K562 (cell line): ENCODE measurements around the gene SH2D1A.

Experiments used
- EP300 ChIP-seq: IDR thresholded peaks from 2 replicates; pipeline ENCODE4 v1.6.1; 2012; ENCODE audit warnings: low read length, improper control_type of control experiment
- JUNB ChIP-seq: fragments of 450-650 bp; formaldehyde crosslinking; conservative IDR thresholded peaks from 2 replicates; pipeline ENCODE4 v1.4.0; 2020; ENCODE audit warnings: mild to moderate bottlenecking
- SETDB1 ChIP-seq: IDR thresholded peaks from one replicate; pipeline ENCODE4 v1.6.1; 2012; ENCODE audit warnings: low read length, control low read depth, inconsistent platforms
- SP1 ChIP-seq: sonication (generic); formaldehyde crosslinking; IDR thresholded peaks from 2 replicates; pipeline ENCODE4 v1.8.1; 2022; ENCODE audit warnings: mild to moderate bottlenecking, missing genetic modification reagents
- YY1 ChIP-seq, 3 experiments: IDR thresholded peaks; 2 replicates each; pipeline ENCODE4 v1.6.1; 2011; ENCODE audit warnings: low read length in 2 of 3, mild to moderate bottlenecking in 2 of 3, moderate library complexity in 2 of 3, borderline replicate concordance in 1 of 3, control low read depth in 1 of 3, low read depth in 1 of 3; ENCODE audit not compliant: insufficient read depth in 3 of 3, insufficient replicate concordance in 2 of 3, control insufficient read depth in 1 of 3, insufficient read length in 1 of 3; ENCODE audit errors: extremely low read depth in 1 of 3

- TF ChIP-seq SP1: no peak
- no peak for TF ChIP-seq EP300
- TF ChIP-seq SETDB1: no peak
- TF ChIP-seq YY1 (IDR thresholded peaks at IDR 0.05; ENCODE audit: borderline replicate concordance in 1 of 3, control insufficient read depth in 1 of 3, extremely low read depth in 1 of 3, insufficient read depth in 3 of 3, insufficient read length in 1 of 3, insufficient replicate concordance in 2 of 3, low read depth in 1 of 3, low read length in 2 of 3): no peak
- no peak for TF ChIP-seq JUNB
Observed at GRCh38 chrX:124369722-124370121, 23.4 kb downstream of the SH2D1A start.
